WTC11 (cell line): ENCODE measurements around the gene SNAI1. TPM values are rescaled to one million over a fixed set of nuclear protein-coding genes. Genes with fewer than 3 reads are reported as not detected.

ENCODE experiments used
- AR ChIP-seq: fragments of 250-450 bp; sonication (Bioruptor Pico); IDR thresholded peaks from 2 replicates; pipeline ENCODE4 v1.9.0; 2021; ENCODE audit warnings: mild to moderate bottlenecking
- E2F1 ChIP-seq: sonication (generic); formaldehyde crosslinking; IDR thresholded peaks from 2 replicates; pipeline ENCODE4 v1.8.0; 2022; ENCODE audit warnings: mild to moderate bottlenecking, missing genetic modification reagents
- E2F5 ChIP-seq: sonication (generic); formaldehyde crosslinking; IDR thresholded peaks from 2 replicates; pipeline ENCODE4 v1.8.1; 2022; ENCODE audit warnings: mild to moderate bottlenecking, moderate library complexity, missing genetic modification reagents
- ELF4 ChIP-seq: sonication (generic); formaldehyde crosslinking; IDR thresholded peaks from 2 replicates; pipeline ENCODE4 v1.8.1; 2022; ENCODE audit warnings: low read depth, mild to moderate bottlenecking, moderate library complexity, missing genetic modification reagents
- ERG ChIP-seq: fragments of 250-450 bp; sonication (Bioruptor Pico); IDR thresholded peaks from 2 replicates; pipeline ENCODE4 v1.8.0; 2021; ENCODE audit warnings: mild to moderate bottlenecking
- FOXJ3 ChIP-seq: sonication (generic); formaldehyde crosslinking; IDR thresholded peaks from 2 replicates; pipeline ENCODE4 v1.9.0; 2021; ENCODE audit warnings: missing genetic modification reagents, mild to moderate bottlenecking, borderline replicate concordance
- GTF2I ChIP-seq: fragments of 250-450 bp; sonication (Bioruptor Pico); conservative IDR thresholded peaks from 2 replicates; pipeline ENCODE4 v1.4.0; 2021; ENCODE audit warnings: mild to moderate bottlenecking
- IRF1 ChIP-seq: sonication (generic); formaldehyde crosslinking; IDR thresholded peaks from 2 replicates; pipeline ENCODE4 v1.8.0; 2023; ENCODE audit warnings: missing genetic modification reagents
- KAT7 ChIP-seq: sonication (generic); formaldehyde crosslinking; IDR thresholded peaks from 2 replicates; pipeline ENCODE4 v1.8.1; 2023; ENCODE audit warnings: missing genetic modification reagents, mild to moderate bottlenecking, borderline replicate concordance
- NFYB ChIP-seq: sonication (generic); formaldehyde crosslinking; conservative IDR thresholded peaks from 2 replicates; pipeline ENCODE4 v1.8.0; 2022; ENCODE audit warnings: low read depth, missing genetic modification reagents
- OVOL2 ChIP-seq: fragments of 250-450 bp; sonication (Bioruptor Pico); IDR thresholded peaks from 2 replicates; pipeline ENCODE4 v1.9.0; 2021; ENCODE audit warnings: mild to moderate bottlenecking, borderline replicate concordance
- PREB ChIP-seq: sonication (generic); formaldehyde crosslinking; IDR thresholded peaks from 2 replicates; pipeline ENCODE4 v1.8.1; 2022; ENCODE audit warnings: mild to moderate bottlenecking, missing genetic modification reagents, moderate library complexity, borderline replicate concordance
- TEAD1 ChIP-seq: sonication (generic); formaldehyde crosslinking; IDR thresholded peaks from 2 replicates; pipeline ENCODE4 v1.8.0; 2022; ENCODE audit warnings: mild to moderate bottlenecking, missing genetic modification reagents
- TEAD4 ChIP-seq: sonication (generic); formaldehyde crosslinking; IDR thresholded peaks from 2 replicates; pipeline ENCODE4 v1.8.0; 2022; ENCODE audit warnings: mild to moderate bottlenecking, missing genetic modification reagents
- TP53 ChIP-seq: sonication (generic); formaldehyde crosslinking; IDR thresholded peaks from 2 replicates; pipeline ENCODE4 v1.8.1; 2023; ENCODE audit warnings: mild to moderate bottlenecking, missing genetic modification reagents
- ZNF396 ChIP-seq: fragments of 250-450 bp; sonication (Bioruptor Pico); IDR thresholded peaks from 2 replicates; pipeline ENCODE4 v1.8.0; 2021; ENCODE audit warnings: mild to moderate bottlenecking, moderate library complexity, borderline replicate concordance
- ZNF532 ChIP-seq: fragments of 250-450 bp; sonication (Bioruptor Pico); IDR thresholded peaks from 2 replicates; pipeline ENCODE4 v1.9.0; 2021; ENCODE audit warnings: mild to moderate bottlenecking, borderline replicate concordance
- total RNA-seq: library from RNA; stranded (reverse); gene quantifications from 3 replicates; pipeline ENCODE4 v1.2.3, GENCODE V29; 2021
- TF ChIP-seq, protein P1 (sequence below): fragments of 250-450 bp; sonication (Bioruptor Pico); IDR thresholded peaks from 2 replicates; pipeline ENCODE4 v1.9.0; 2021; ENCODE audit warnings: mild to moderate bottlenecking
- TF ChIP-seq, protein P2 (sequence below): sonication (generic); formaldehyde crosslinking; IDR thresholded peaks from 2 replicates; pipeline ENCODE4 v1.8.1; 2023; ENCODE audit warnings: mild to moderate bottlenecking, missing genetic modification reagents
- TF ChIP-seq, protein P3 (sequence below): sonication (generic); formaldehyde crosslinking; IDR thresholded peaks from 2 replicates; pipeline ENCODE4 v1.8.1; 2023; ENCODE audit warnings: mild to moderate bottlenecking, moderate library complexity, missing genetic modification reagents

Gene SNAI1
- total RNA-seq, 1 experiment from 2014 or later: 7.9 TPM

DNA sequence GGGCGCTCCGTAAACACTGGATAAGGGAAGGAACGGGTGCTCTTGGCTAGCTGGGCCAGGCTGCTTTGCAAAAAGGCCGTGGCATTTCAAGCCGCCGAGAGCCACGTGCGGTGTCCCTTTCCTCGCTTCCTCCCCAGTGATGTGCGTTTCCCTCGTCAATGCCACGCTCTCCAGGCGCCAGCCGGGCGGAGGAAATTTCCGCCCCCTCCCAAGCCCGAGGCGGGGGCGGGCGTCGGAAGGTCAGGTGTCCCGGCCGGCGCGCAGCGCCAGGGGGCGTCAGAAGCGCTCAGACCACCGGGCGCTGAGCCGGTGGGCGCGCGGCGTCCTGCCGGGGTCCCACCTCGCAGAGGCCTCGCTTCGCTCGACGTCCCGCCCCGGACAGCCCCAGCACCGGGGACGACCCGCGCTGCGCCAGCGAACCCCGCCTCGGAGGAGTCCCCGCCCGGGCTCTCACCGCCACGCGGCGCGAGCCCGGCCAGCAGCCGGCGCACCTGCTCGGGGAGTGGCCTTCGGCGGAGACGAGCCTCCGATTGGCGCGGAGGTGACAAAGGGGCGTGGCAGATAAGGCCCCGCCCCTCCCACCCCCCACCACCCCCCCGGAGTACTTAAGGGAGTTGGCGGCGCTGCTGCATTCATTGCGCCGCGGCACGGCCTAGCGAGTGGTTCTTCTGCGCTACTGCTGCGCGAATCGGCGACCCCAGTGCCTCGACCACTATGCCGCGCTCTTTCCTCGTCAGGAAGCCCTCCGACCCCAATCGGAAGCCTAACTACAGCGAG, at the start of gene SNAI1 (continued):
- TF ChIP-seq, protein P1, sequence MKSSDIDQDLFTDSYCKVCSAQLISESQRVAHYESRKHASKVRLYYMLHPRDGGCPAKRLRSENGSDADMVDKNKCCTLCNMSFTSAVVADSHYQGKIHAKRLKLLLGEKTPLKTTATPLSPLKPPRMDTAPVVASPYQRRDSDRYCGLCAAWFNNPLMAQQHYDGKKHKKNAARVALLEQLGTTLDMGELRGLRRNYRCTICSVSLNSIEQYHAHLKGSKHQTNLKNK (CRISPR knock-in tag): no peak
- no peak for TF ChIP-seq TP53 (CRISPR knock-in tag)
- no peak for TF ChIP-seq ZNF532 (CRISPR knock-in tag)
- TF ChIP-seq PREB: no peak; the same call in 1 of the 2 replicates
- peak; percentile 83 for TF ChIP-seq IRF1 (CRISPR knock-in tag)
- no peak for TF ChIP-seq ERG (CRISPR knock-in tag)
- TF ChIP-seq KAT7: 0 out of 2 replicates have a peak, but pooled peaks have one; percentile 79
- peak; percentile 34; the same call in 1 of the 2 replicates for TF ChIP-seq NFYB (CRISPR knock-in tag)
- no peak; the same call in 1 of the 2 replicates for TF ChIP-seq FOXJ3 (CRISPR knock-in tag)
- TF ChIP-seq TEAD1 (CRISPR knock-in tag): peak; percentile 86
- TF ChIP-seq, protein P2, sequence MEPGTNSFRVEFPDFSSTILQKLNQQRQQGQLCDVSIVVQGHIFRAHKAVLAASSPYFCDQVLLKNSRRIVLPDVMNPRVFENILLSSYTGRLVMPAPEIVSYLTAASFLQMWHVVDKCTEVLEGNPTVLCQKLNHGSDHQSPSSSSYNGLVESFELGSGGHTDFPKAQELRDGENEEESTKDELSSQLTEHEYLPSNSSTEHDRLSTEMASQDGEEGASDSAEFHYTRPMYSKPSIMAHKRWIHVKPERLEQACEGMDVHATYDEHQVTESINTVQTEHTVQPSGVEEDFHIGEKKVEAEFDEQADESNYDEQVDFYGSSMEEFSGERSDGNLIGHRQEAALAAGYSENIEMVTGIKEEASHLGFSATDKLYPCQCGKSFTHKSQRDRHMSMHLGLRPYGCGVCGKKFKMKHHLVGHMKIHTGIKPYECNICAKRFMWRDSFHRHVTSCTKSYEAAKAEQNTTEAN (CRISPR knock-in tag): peak; percentile 93
- no peak for TF ChIP-seq E2F1 (CRISPR knock-in tag)
- peak; percentile 3; the same call in 1 of the 2 replicates for TF ChIP-seq TEAD4
- peak; percentile 88 for TF ChIP-seq E2F5 (CRISPR knock-in tag)
- TF ChIP-seq ELF4: peak; percentile 78
- no peak for TF ChIP-seq OVOL2 (CRISPR knock-in tag)
- TF ChIP-seq ZNF396: no peak
- TF ChIP-seq GTF2I (CRISPR knock-in tag): no peak
- TF ChIP-seq, protein P3, sequence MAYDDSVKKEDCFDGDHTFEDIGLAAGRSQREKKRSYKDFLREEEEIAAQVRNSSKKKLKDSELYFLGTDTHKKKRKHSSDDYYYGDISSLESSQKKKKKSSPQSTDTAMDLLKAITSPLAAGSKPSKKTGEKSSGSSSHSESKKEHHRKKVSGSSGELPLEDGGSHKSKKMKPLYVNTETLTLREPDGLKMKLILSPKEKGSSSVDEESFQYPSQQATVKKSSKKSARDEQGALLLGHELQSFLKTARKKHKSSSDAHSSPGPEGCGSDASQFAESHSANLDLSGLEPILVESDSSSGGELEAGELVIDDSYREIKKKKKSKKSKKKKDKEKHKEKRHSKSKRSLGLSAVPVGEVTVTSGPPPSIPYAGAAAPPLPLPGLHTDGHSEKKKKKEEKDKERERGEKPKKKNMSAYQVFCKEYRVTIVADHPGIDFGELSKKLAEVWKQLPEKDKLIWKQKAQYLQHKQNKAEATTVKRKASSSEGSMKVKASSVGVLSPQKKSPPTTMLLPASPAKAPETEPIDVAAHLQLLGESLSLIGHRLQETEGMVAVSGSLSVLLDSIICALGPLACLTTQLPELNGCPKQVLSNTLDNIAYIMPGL (CRISPR knock-in tag): peak; percentile 73; the same call in 1 of the 2 replicates
- TF ChIP-seq AR (CRISPR knock-in tag): no peak
